Spleen (tissue), 7 donors: ENCODE results near the gene TMEM69.

Experiments used
- POLR2A ChIP-seq, 3 donors: fragments of 450-650 bp; IDR thresholded peaks; one replicate each; pipeline ENCODE4 v1.5.1; 2017; ENCODE audit warnings: antibody characterized with exemption in 3 of 3, mild to moderate bottlenecking in 1 of 3
- POLR2AphosphoS5 ChIP-seq, 3 donors: sonication (generic); formaldehyde crosslinking; IDR thresholded peaks; one replicate each; pipeline ENCODE4 v1.5.1; 2017; ENCODE audit warnings: antibody characterized with exemption in 3 of 3
- TF ChIP-seq, protein P1 (sequence below), 11 experiments: fragments of 200-600 bp in 7 of 11; fragments of 450-650 bp in 4 of 11; sonication (generic) in 4 of 11; IDR thresholded peaks in 8 of 11; conservative IDR thresholded peaks in 3 of 11; 1 replicate in 7 of 11; 2 replicates in 4 of 11; pipeline versions ENCODE4 v1.4.0 to v1.8.0; 2016 to 2021; ENCODE audit warnings: antibody characterized with exemption in 11 of 11, inconsistent platforms in 4 of 11, mild to moderate bottlenecking in 1 of 11
- donor health status: DM: no; HTN: no; CAD: no; lungs with moderate emphysema.
- donor health status: DM: no; HTN: no; CAD: no.
- donor health status: DM: no; HTN: no; CAD: no.

- TF ChIP-seq, protein P1, sequence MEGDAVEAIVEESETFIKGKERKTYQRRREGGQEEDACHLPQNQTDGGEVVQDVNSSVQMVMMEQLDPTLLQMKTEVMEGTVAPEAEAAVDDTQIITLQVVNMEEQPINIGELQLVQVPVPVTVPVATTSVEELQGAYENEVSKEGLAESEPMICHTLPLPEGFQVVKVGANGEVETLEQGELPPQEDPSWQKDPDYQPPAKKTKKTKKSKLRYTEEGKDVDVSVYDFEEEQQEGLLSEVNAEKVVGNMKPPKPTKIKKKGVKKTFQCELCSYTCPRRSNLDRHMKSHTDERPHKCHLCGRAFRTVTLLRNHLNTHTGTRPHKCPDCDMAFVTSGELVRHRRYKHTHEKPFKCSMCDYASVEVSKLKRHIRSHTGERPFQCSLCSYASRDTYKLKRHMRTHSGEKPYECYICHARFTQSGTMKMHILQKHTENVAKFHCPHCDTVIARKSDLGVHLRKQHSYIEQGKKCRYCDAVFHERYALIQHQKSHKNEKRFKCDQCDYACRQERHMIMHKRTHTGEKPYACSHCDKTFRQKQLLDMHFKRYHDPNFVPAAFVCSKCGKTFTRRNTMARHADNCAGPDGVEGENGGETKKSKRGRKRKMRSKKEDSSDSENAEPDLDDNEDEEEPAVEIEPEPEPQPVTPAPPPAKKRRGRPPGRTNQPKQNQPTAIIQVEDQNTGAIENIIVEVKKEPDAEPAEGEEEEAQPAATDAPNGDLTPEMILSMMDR (IDR thresholded peaks at IDR 0.05 in 8 of 11, conservative IDR thresholded peaks at IDR 0.05 in 3 of 11): no peak
- TF ChIP-seq POLR2A (IDR thresholded peaks at IDR 0.05) (no peak), POLR2AphosphoS5 (IDR thresholded peaks at IDR 0.05) (no peak)
Measured at GRCh38 chr1:45659222-45659621, 28.8 kb upstream of the TMEM69 start.
